Endothelial cell of hepatic sinusoid (primary cell): ENCODE measurements around the gene CHD1L.
"Not testable (repeated sequence)": the region's sequence is repeated elsewhere in the genome, so short reads cannot be mapped to it uniquely, and the experiment has no call there.

Experiments
- in situ Hi-C: cut with HindIII; loops from 2 replicates; pipeline ENCODE4 v1.10.0; 2017; ENCODE audit warnings: low sequenced_read_pairs

CHD1L gene

GRCh38 chr1:147231032-147231431 is 11.5 kb upstream of the CHD1L start:
- in situ Hi-C loops, result not testable (repeated sequence)

GRCh38 chr1:147233903-147234302 is 8.6 kb upstream of the CHD1L start:
- in situ Hi-C loops, result not testable (repeated sequence)

GRCh38 chr1:147235822-147236221 is 6.7 kb upstream of the CHD1L start:
- in situ Hi-C loops, result no loop called here

- in situ Hi-C loops, result no loop called here
Measured at GRCh38 chr1:147236448-147236847, 6.0 kb upstream of the CHD1L start.

GRCh38 chr1:147236959-147237791 is 5.3 kb upstream of the CHD1L start:
- in situ Hi-C loops, result no loop called here

- in situ Hi-C loops, result no loop called here
Measured at GRCh38 chr1:147238053-147238902, 4.2 kb upstream of the CHD1L start.

GRCh38 chr1:147238925-147239820 is 3.3 kb upstream of the CHD1L start:
- in situ Hi-C loops, result no loop called here

- in situ Hi-C loops, result not testable (repeated sequence)
Measured at GRCh38 chr1:147240131-147240721, 2.3 kb upstream of the CHD1L start.

GRCh38 chr1:147241934-147242448 is 493 bp upstream of the CHD1L start:
- in situ Hi-C loops, result no loop called here

GRCh38 chr1:147243228-147243685 is 773 bp downstream of the CHD1L start:
- in situ Hi-C loops, result no loop called here

GRCh38 chr1:147243841-147244240 is 1.4 kb downstream of the CHD1L start:
- in situ Hi-C loops, result no loop called here

GRCh38 chr1:147245129-147245528 is 2.6 kb downstream of the CHD1L start:
- in situ Hi-C loops, result no loop called here

- in situ Hi-C loops, result no loop called here
Measured at GRCh38 chr1:147245586-147246021, 3.1 kb downstream of the CHD1L start.

- in situ Hi-C loops, result no loop called here
Measured at GRCh38 chr1:147246044-147246690, 3.7 kb downstream of the CHD1L start.

- in situ Hi-C loops, result no loop called here
Measured at GRCh38 chr1:147246910-147247655, 4.6 kb downstream of the CHD1L start.

- in situ Hi-C loops, result no loop called here
Measured at GRCh38 chr1:147247656-147248238, 5.3 kb downstream of the CHD1L start.

GRCh38 chr1:147252540-147252939 is 10.1 kb downstream of the CHD1L start:
- in situ Hi-C loops, result no loop called here

GRCh38 chr1:147260956-147261355 is 18.5 kb downstream of the CHD1L start:
- in situ Hi-C loops, result no loop called here
